Measurements from ENCODE around the gene CTTNBP2.

CTTNBP2 gene

GRCh38 chr7:117871778-117872538 is 1.3 kb downstream of the CTTNBP2 start:
- no peak for DNase-seq

- no peak for DNase-seq
These were observed 1.9 kb downstream of the CTTNBP2 start for GRCh38 chr7:117871401-117871777.

GRCh38 chr7:117870448-117871130 is 2.7 kb downstream of the CTTNBP2 start:
- no peak for DNase-seq

- no peak for DNase-seq
These were observed 3.9 kb downstream of the CTTNBP2 start for GRCh38 chr7:117869374-117869773.

GRCh38 chr7:117863618-117864017 is 9.6 kb downstream of the CTTNBP2 start:
- no peak for DNase-seq

- no peak for DNase-seq
These were observed 10.9 kb downstream of the CTTNBP2 start for GRCh38 chr7:117862378-117862777.

GRCh38 chr7:117859246-117859812 is 13.9 kb downstream of the CTTNBP2 start:
- DNase-seq = no peak

- DNase-seq = no peak
These were observed 14.5 kb downstream of the CTTNBP2 start for GRCh38 chr7:117858712-117859111.

- DNase-seq = no peak
These were observed 15.5 kb downstream of the CTTNBP2 start for GRCh38 chr7:117857718-117858117.

- DNase-seq = no peak
These were observed 17.0 kb downstream of the CTTNBP2 start for GRCh38 chr7:117856196-117856595.

GRCh38 chr7:117854186-117854585 is 19.1 kb downstream of the CTTNBP2 start:
- no peak for DNase-seq

- DNase-seq = no peak
These were observed 24.3 kb downstream of the CTTNBP2 start for GRCh38 chr7:117848941-117849340.

- DNase-seq = no peak
These were observed 28.6 kb downstream of the CTTNBP2 start for GRCh38 chr7:117844678-117845077.

GRCh38 chr7:117841611-117842010 is 31.6 kb downstream of the CTTNBP2 start:
- no peak for DNase-seq

GRCh38 chr7:117841011-117841410 is 32.2 kb downstream of the CTTNBP2 start:
- no peak for DNase-seq

- DNase-seq = no peak
These were observed 33.7 kb downstream of the CTTNBP2 start for GRCh38 chr7:117839507-117839906.

- DNase-seq = no peak
These were observed 35.4 kb downstream of the CTTNBP2 start for GRCh38 chr7:117837841-117838240.

GRCh38 chr7:117835016-117835664 is 38.1 kb downstream of the CTTNBP2 start:
- DNase-seq = no peak

- no peak for DNase-seq
These were observed 42.8 kb downstream of the CTTNBP2 start for GRCh38 chr7:117830422-117830954.

- no peak for DNase-seq
These were observed 43.7 kb downstream of the CTTNBP2 start for GRCh38 chr7:117829450-117830117.

- no peak for DNase-seq
These were observed 44.4 kb downstream of the CTTNBP2 start for GRCh38 chr7:117828825-117829224.

- DNase-seq = no peak
These were observed 45.4 kb downstream of the CTTNBP2 start for GRCh38 chr7:117827862-117828261.

GRCh38 chr7:117825132-117825531 is 48.1 kb downstream of the CTTNBP2 start:
- DNase-seq = no peak

Measured in NCI-H446 treated with DMSO at 0.1 percent for 48 hours (cell line).